ENCODE data around the gene MAP1B. TPM values are rescaled to one million over a fixed set of nuclear protein-coding genes. Genes with fewer than 3 reads are reported as not detected.

Gene MAP1B
- total and polyA plus RNA-seq, 2 of the 4 experiments (the other 2 are of a cell fraction) = 41.1 to 183 TPM

DNA sequence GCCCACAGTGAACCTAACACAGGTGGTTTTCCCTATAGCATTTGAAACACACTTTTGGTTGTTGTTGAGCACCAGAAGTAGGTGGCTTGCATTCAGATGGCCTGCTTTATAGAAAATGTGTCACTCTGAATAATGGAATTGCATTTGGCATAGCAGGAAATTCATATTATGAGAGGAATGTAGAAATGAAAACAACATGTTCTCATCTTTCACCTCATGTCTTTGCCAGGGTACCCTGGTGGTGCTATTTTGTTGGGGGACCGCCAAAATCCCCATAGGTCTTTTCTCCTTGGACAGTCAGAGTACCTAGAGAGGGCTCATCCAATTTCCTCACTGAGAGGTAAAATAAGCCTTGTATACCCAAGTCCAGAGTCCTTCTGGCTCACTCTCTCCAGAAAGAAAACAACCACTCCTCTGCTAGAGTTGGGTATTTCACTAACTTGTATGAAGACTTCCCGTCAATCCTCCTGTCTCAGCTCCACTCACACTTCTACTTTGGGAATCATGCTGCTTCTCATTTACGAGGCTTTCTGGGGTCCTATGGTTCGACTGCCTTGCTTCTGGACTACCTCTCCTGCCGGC lies 145.4 kb downstream of the MAP1B start:
- H3K79me1 ChIP-seq (ENCODE audit: low read depth in 1 of 2, low read length in 2 of 2) = peaks cover 13 to 40% of the 10 kb centered on the region in 2 experiments
- H4K5ac ChIP-seq (ENCODE audit: low read depth, low read length) = peak overlapping the region; percentile 7; the same call in 1 of the 2 replicates
- intact Hi-C loops (cut with micrococcal nuclease) (no loop called here), in situ Hi-C loops (cut with MboI; ENCODE audit: low sequenced_read_pairs) (no loop called here), dilution Hi-C loops (cut with HindIII; ENCODE audit: low sequenced_read_pairs, unreplicated experiment) (no loop called here)
- H2AK9ac ChIP-seq (replicated peaks; ENCODE audit: low read depth, low read length, poor library complexity) = no peak overlapping the region
- ATAC-seq (ENCODE audit: low read depth) (peak; percentile 48; the same call in 1 of the 2 replicates), DNase-seq (no peak)
- H3K9me1 ChIP-seq (ENCODE audit: insufficient read depth, low read length) = 0 out of 2 replicates have a peak, but pooled peaks cover 2% of the 10 kb centered on the region
- no peak overlapping the region for H4K91ac ChIP-seq (ENCODE audit: insufficient read depth, low read depth, low read length)
- H4K8ac ChIP-seq (ENCODE audit: low read depth in 2 of 2, low read length in 2 of 2) = 0 out of 4 replicates have a peak overlapping the region, but pooled peaks of 1 of the 2 experiments have one; percentile 8
- H2AFZ ChIP-seq (replicated peaks; ENCODE audit: low read length, poor library complexity) = no peak overlapping the region
- H2BK120ac ChIP-seq (ENCODE audit: low read depth, low read length) = peak overlapping the region; percentile 9; the same call in 1 of the 2 replicates
- peaks cover 13% of the 10 kb centered on the region for H3K4me1 ChIP-seq (ENCODE audit: control insufficient read depth, insufficient read depth, low read length)
- H3K36me3 ChIP-seq (ENCODE audit: control insufficient read depth, insufficient read depth, low read length) = no peaks in the 10 kb centered on the region
- TF ChIP-seq RFX5 (IDR thresholded peaks at IDR 0.05; ENCODE audit: low read depth, low read length) (no peak), MAFK (IDR thresholded peaks at IDR 0.05; ENCODE audit: low read depth, low read length) (no peak), RCOR1 (IDR thresholded peaks at IDR 0.05; ENCODE audit: insufficient replicate concordance, low read length) (no peak), NFE2L2 (IDR thresholded peaks at IDR 0.05; ENCODE audit: low read depth, low read length) (no peak), MAZ (IDR thresholded peaks at IDR 0.05; ENCODE audit: borderline replicate concordance, low read depth, low read length) (no peak), RAD21 (IDR thresholded peaks at IDR 0.05; ENCODE audit: low read length) (no peak), BHLHE40 (IDR thresholded peaks at IDR 0.05; ENCODE audit: low read depth, low read length) (no peak), SMC3 (IDR thresholded peaks at IDR 0.05; ENCODE audit: low read depth, low read length) (no peak), POLR2A (IDR thresholded peaks at IDR 0.05; ENCODE audit: low read depth, low read length) (no peak), FOS (IDR thresholded peaks at IDR 0.05; ENCODE audit: low read depth, low read length) (no peak), MXI1 (IDR thresholded peaks at IDR 0.05; ENCODE audit: borderline replicate concordance, low read depth, low read length) (no peak), CEBPB (IDR thresholded peaks at IDR 0.05; ENCODE audit: low read depth, low read length) (no peak)
- TF ChIP-seq, protein P1, sequence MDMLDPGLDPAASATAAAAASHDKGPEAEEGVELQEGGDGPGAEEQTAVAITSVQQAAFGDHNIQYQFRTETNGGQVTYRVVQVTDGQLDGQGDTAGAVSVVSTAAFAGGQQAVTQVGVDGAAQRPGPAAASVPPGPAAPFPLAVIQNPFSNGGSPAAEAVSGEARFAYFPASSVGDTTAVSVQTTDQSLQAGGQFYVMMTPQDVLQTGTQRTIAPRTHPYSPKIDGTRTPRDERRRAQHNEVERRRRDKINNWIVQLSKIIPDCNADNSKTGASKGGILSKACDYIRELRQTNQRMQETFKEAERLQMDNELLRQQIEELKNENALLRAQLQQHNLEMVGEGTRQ (IDR thresholded peaks at IDR 0.05; ENCODE audit: low read depth, low read length) = no peak
- peak overlapping the region; percentile 64 for H3K14ac ChIP-seq (replicated peaks; ENCODE audit: low read depth, low read length)
- H3K4ac ChIP-seq (ENCODE audit: low read depth, low read length) = peak overlapping the region; percentile 9; the same call in 1 of the 2 replicates
- no peak overlapping the region for H3K27ac ChIP-seq (ENCODE audit: insufficient read depth, low read length)
- H3K18ac ChIP-seq (ENCODE audit: low read depth, low read length) = peak overlapping the region; percentile 20
- ChIA-PET POLR2A (ENCODE audit: unreplicated experiment) (no interaction called here), CTCF (interaction anchor here (1.3 kb wide), 1 partner anchor 13 kb away, joined by 3 read pairs; no protein-coding TSS in a partner anchor)
- no peak overlapping the region for H2BK15ac ChIP-seq (ENCODE audit: low read depth, low read length)
- H3K4me2 ChIP-seq (ENCODE audit: low read depth, low read length) = peak overlapping the region; percentile 17; the same call in 1 of the 2 replicates
- H3K9me3 ChIP-seq (ENCODE audit: control insufficient read depth, insufficient read depth, low read length) = no peaks in the 10 kb centered on the region
- H3K27me3 ChIP-seq (ENCODE audit: control insufficient read depth, insufficient read depth, low read length) = no peaks in the 10 kb centered on the region
- H3K23ac ChIP-seq (ENCODE audit: low read depth, low read length) = peak overlapping the region; percentile 33; the same call in 1 of the 2 replicates
- no peak overlapping the region for H3K56ac ChIP-seq (ENCODE audit: extremely low read depth, insufficient read depth, low read length)
- no peak overlapping the region for H3K9ac ChIP-seq (ENCODE audit: low read depth, low read length)
- BruUV-seq (replicated peaks) = no TSS peak
- no peak overlapping the region for H3K4me3 ChIP-seq (ENCODE audit: insufficient read depth, low read depth, low read length)
- H4K20me1 ChIP-seq (ENCODE audit: insufficient read depth, low read length) = 0 out of 2 replicates have a peak, but pooled peaks cover 4% of the 10 kb centered on the region
- WGBS, 2 experiments (ENCODE audit: extremely low coverage in 2 of 2, insufficient read length in 1 of 2) = 77% methylated on average over 3 of the region's 5 CpGs; no CpG with 5 or more reads in 1 of the 2 experiments
- no peak overlapping the region; the same call in 1 of the 2 replicates for H2AK5ac ChIP-seq (ENCODE audit: low read depth, low read length)
- H2BK5ac ChIP-seq (ENCODE audit: low read depth, low read length, poor library complexity, severe bottlenecking) = no peak overlapping the region
- H2BK20ac ChIP-seq (ENCODE audit: low read depth, low read length) = no peak overlapping the region
